Loucy (cell line): ENCODE data around the gene PRPSAP2.

Source experiments
- H2AFZ ChIP-seq: fragments of 200-600 bp; sonication (generic); 2 replicates; pipeline ENCODE4 v1.6.0; 2016; ENCODE audit warnings: antibody characterized with exemption, mild to moderate bottlenecking, low read length, moderate library complexity
- H3F3A ChIP-seq: fragments of 200-600 bp; 2 replicates; pipeline ENCODE4 v1.6.0; 2016; ENCODE audit warnings: antibody characterized with exemption, low read depth, mild to moderate bottlenecking
- H3K27me3 ChIP-seq: fragments of 200-600 bp; sonication (generic); 2 replicates; pipeline ENCODE4 v1.6.1; 2014; ENCODE audit warnings: low read length, mild to moderate bottlenecking; ENCODE audit not compliant: insufficient read depth, poor library complexity, severe bottlenecking
- H3K36me3 ChIP-seq: fragments of 200-600 bp; sonication (generic); 2 replicates; pipeline ENCODE4 v1.6.1; 2016; ENCODE audit warnings: low read length; ENCODE audit not compliant: insufficient read depth
- H3K4me1 ChIP-seq: fragments of 200-600 bp; sonication (generic); 2 replicates; pipeline ENCODE4 v1.5.1; 2014; ENCODE audit warnings: low read length, mild to moderate bottlenecking; ENCODE audit not compliant: insufficient read depth, poor library complexity, severe bottlenecking
- H3K4me2 ChIP-seq: fragments of 200-600 bp; sonication (generic); 2 replicates; pipeline ENCODE4 v1.6.0; 2014; ENCODE audit warnings: antibody characterized with exemption, low read length, low read depth, mild to moderate bottlenecking; ENCODE audit not compliant: poor library complexity, severe bottlenecking
- H3K4me3 ChIP-seq: fragments of 200-600 bp; sonication (generic); 2 replicates; pipeline ENCODE4 v1.5.1; 2014; ENCODE audit warnings: low read length, mild to moderate bottlenecking, mixed read lengths; ENCODE audit not compliant: poor library complexity, severe bottlenecking
- H3K79me2 ChIP-seq: fragments of 200-600 bp; sonication (generic); 2 replicates; pipeline ENCODE4 v1.6.1; 2014; ENCODE audit warnings: low read length; ENCODE audit not compliant: insufficient read depth
- H3K9ac ChIP-seq: fragments of 200-600 bp; sonication (generic); 2 replicates; pipeline ENCODE4 v1.6.0; 2014; ENCODE audit warnings: mild to moderate bottlenecking, low read depth, low read length, moderate library complexity; ENCODE audit not compliant: poor library complexity, severe bottlenecking
- H3K9me2 ChIP-seq: fragments of 200-600 bp; sonication (generic); replicated peaks from 2 replicates; pipeline ENCODE4 v1.6.1; 2016; ENCODE audit warnings: low read depth, low read length, mixed read lengths
- H3K9me3 ChIP-seq: fragments of 200-600 bp; sonication (generic); 2 replicates; pipeline ENCODE4 v1.6.1; 2014; ENCODE audit warnings: mild to moderate bottlenecking, antibody characterized with exemption, low read length, low read depth; ENCODE audit not compliant: insufficient read depth
- H4K20me1 ChIP-seq: fragments of 200-600 bp; sonication (generic); 2 replicates; pipeline ENCODE4 v1.6.0; 2014; ENCODE audit warnings: antibody characterized with exemption, low read length, mild to moderate bottlenecking; ENCODE audit not compliant: insufficient read depth, poor library complexity, severe bottlenecking
- EZH2phosphoT487 ChIP-seq: fragments of 200-600 bp; IDR thresholded peaks from 2 replicates; pipeline ENCODE4 v1.6.1; 2018; ENCODE audit warnings: antibody characterized with exemption, mild to moderate bottlenecking, moderate library complexity, borderline replicate concordance
- TF ChIP-seq, protein P1 (sequence below): fragments of 200-600 bp; sonication (generic); conservative IDR thresholded peaks from 2 replicates; pipeline ENCODE4 v1.5.1; 2014; ENCODE audit warnings: mild to moderate bottlenecking, antibody characterized with exemption, low read length

PRPSAP2 gene

DNA sequence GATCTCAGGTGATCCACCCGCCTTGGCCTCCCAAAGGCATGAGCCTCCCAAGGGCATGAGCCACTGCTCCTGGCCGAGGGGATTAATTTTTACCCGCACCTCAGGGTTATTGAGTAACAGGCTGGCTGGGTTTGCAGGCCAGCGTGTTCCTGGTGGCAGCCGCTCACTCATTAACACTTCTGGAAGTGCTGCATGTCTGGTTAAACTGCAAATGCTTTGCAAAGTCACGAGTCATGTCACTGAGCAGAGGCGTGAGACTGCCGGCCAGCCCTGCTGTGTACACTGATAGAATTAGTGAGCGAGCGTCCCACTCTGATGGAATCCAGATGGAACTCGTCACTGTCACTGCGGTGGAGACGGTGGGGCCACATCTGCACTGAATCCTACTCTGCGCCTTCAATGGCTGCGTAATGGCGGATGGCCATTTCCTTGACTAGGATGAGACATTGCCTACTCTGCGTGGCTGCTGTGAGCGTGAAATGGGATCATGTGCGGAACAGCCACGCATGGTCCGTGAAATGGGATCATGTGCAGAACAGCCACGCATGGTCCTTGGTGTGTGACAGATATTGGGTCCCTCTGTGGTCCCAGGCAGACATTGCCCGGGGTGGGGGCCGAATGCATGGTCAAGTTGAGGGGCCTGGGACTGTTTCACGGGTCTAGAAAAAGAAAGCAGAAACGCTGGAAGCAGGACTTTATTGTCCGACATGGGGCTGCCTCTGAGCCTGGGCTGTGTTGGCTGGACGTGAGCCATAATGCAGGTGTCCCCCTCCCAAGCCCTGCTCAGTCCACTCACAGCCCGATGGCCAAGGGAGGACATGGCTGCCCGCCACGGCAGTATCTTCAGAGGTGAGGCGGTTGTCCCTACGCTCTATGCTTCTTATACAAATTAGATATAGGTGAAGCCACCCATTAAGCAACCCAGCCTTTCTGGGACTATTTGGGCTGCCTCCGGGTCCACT is 93.3 kb downstream of the PRPSAP2 start:
- no peaks in the 10 kb centered on the region for H3K36me3 ChIP-seq
- H3K4me3 ChIP-seq: no peak overlapping the region
- no peaks in the 10 kb centered on the region for H3K79me2 ChIP-seq
- no peaks in the 10 kb centered on the region for H4K20me1 ChIP-seq
- TF ChIP-seq, protein P1, sequence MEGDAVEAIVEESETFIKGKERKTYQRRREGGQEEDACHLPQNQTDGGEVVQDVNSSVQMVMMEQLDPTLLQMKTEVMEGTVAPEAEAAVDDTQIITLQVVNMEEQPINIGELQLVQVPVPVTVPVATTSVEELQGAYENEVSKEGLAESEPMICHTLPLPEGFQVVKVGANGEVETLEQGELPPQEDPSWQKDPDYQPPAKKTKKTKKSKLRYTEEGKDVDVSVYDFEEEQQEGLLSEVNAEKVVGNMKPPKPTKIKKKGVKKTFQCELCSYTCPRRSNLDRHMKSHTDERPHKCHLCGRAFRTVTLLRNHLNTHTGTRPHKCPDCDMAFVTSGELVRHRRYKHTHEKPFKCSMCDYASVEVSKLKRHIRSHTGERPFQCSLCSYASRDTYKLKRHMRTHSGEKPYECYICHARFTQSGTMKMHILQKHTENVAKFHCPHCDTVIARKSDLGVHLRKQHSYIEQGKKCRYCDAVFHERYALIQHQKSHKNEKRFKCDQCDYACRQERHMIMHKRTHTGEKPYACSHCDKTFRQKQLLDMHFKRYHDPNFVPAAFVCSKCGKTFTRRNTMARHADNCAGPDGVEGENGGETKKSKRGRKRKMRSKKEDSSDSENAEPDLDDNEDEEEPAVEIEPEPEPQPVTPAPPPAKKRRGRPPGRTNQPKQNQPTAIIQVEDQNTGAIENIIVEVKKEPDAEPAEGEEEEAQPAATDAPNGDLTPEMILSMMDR: no peak
- no peak for TF ChIP-seq EZH2phosphoT487
- no peaks in the 10 kb centered on the region for H3K27me3 ChIP-seq
- no peaks in the 10 kb centered on the region for H3K9me2 ChIP-seq
- no peak overlapping the region for H3K9ac ChIP-seq
- no peaks in the 10 kb centered on the region for H3F3A ChIP-seq
- peaks cover 17% of the 10 kb centered on the region for H3K4me1 ChIP-seq
- no peak overlapping the region for H3K4me2 ChIP-seq
- H2AFZ ChIP-seq: no peak overlapping the region
- no peaks in the 10 kb centered on the region for H3K9me3 ChIP-seq

DNA sequence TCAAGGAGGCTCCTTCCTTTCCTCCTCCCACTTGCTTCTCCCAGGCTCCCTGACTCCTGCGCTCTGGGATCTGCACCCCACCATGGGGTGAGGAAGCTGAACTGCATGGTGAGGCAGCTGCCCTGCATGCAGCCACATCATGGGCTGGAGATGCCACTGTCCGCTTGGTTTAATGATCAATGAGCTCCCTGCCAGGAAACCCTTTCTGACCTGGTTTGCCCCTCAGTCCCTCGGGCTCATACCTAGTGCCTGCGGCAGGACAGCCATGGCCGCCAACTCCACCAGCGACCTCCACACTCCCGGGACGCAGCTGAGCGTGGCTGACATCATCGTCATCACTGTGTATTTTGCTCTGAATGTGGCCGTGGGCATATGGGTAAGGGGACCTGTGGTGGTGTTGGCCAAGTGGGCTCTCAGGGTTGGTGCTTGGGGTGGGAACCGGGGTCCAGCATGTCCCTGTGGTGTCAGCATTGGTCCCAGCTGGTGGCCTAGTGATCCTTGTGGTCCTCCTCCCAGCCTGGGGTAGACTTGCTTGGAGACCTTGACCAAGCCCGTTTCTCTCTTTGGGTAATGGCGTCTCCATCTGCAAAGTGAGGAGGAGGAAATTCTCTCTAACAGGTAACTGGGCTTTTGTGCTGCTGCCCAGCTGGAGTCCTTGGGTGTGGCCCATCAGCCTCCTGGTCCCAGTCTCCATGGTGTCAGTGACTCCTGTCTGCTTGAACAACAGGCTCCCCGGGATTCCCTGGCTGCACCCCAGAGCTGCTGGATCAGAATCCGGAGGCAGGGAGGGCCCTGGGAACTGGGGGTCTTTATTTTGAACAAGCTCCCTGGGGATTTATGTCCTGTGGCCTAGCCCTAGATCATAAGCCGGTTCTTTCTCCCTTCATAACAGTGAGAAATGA is 94.3 kb downstream of the PRPSAP2 start, which contains the start of gene SLC5A10:
SLC5A10 (plus strand) TSS at position 225 of the 902 bp plus-strand sequence; CDS start at position 266, 41 bp downstream.
- Histone ChIP-seq H4K20me1 (no peaks in the 10 kb centered on the region), H3K9me3 (no peaks in the 10 kb centered on the region), H3K79me2 (no peaks in the 10 kb centered on the region), H3K4me1 (peaks cover 23% of the 10 kb centered on the region), H3F3A (no peaks in the 10 kb centered on the region), H2AFZ (no peak within 1 kb of the TSS), H3K27me3 (no peaks in the 10 kb centered on the region), H3K9ac (no peak within 1 kb of the TSS), H3K9me2 (no peaks in the 10 kb centered on the region), H3K36me3 (no peaks in the 10 kb centered on the region), H3K4me2 (no peak within 1 kb of the TSS), H3K4me3 (no peak within 1 kb of the TSS)
- TF ChIP-seq, protein P1: peak; percentile 38; the same call in 1 of the 2 replicates
- TF ChIP-seq EZH2phosphoT487: no peak

DNA sequence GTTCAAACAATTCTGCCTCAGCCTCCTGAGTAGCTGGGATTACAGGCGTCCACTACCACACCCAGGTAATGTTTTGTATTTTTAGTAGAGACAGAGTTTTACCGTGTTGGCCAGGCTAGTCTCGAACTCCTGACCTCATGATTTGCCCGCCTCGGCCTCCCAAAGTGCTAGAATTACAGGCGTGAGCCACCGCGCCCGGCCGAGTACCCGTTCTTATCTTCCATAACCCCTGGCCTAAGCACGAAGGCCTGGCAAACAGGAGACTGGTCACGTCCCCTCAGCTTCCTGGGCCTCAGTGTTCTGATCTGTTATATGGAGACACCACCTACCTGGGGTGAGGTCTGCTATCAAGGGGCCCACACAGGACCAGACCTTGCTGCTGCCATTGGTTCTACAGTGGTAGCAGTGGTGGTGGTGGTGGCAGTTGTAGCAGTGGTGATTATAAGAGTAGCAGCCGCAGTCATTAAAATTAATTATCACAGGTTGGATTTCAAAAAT is 95.3 kb downstream of the PRPSAP2 start:
- H3K9ac ChIP-seq: no peak overlapping the region
- H3K4me1 ChIP-seq: peaks cover 23% of the 10 kb centered on the region
- no peak overlapping the region for H3K4me3 ChIP-seq
- H3K9me3 ChIP-seq: no peaks in the 10 kb centered on the region
- no peaks in the 10 kb centered on the region for H3K79me2 ChIP-seq
- no peak for TF ChIP-seq EZH2phosphoT487
- TF ChIP-seq, protein P1: no peak
- no peak overlapping the region for H2AFZ ChIP-seq
- no peaks in the 10 kb centered on the region for H3K36me3 ChIP-seq
- no peaks in the 10 kb centered on the region for H3K27me3 ChIP-seq
- H3K9me2 ChIP-seq: no peaks in the 10 kb centered on the region
- no peaks in the 10 kb centered on the region for H3F3A ChIP-seq
- H3K4me2 ChIP-seq: no peak overlapping the region
- no peaks in the 10 kb centered on the region for H4K20me1 ChIP-seq
